Endothelial cell (in vitro differentiated cells): ENCODE measurements around the gene ARPC5L. TPM values are rescaled to one million over a fixed set of nuclear protein-coding genes. Genes with fewer than 3 reads are reported as not detected.

ENCODE experiments used
- DNase-seq: peaks from one replicate; pipeline ENCODE4 v3.0.0; 2021; ENCODE audit warnings: low spot score
- H3K27ac Mint-ChIP-seq: one replicate; pipeline ENCODE4 v1.8.0; 2021; ENCODE audit warnings: mixed read lengths, inconsistent platforms; ENCODE audit not compliant: unreplicated experiment
- H3K27me3 Mint-ChIP-seq: one replicate; pipeline ENCODE4 v1.8.0; 2021; ENCODE audit warnings: mild to moderate bottlenecking, moderate library complexity, mixed read lengths, inconsistent platforms; ENCODE audit not compliant: unreplicated experiment
- H3K36me3 Mint-ChIP-seq: one replicate; pipeline ENCODE4 v1.8.0; 2021; ENCODE audit warnings: mild to moderate bottlenecking, low read depth, mixed read lengths, inconsistent platforms; ENCODE audit not compliant: unreplicated experiment
- H3K4me1 Mint-ChIP-seq: one replicate; pipeline ENCODE4 v1.8.0; 2021; ENCODE audit warnings: mild to moderate bottlenecking, mixed read lengths, inconsistent platforms; ENCODE audit not compliant: unreplicated experiment
- H3K4me3 Mint-ChIP-seq: one replicate; pipeline ENCODE4 v1.8.0; 2021; ENCODE audit warnings: mild to moderate bottlenecking, mixed read lengths, inconsistent platforms; ENCODE audit not compliant: unreplicated experiment
- H3K9me3 Mint-ChIP-seq: one replicate; pipeline ENCODE4 v1.8.0; 2021; ENCODE audit warnings: mixed read lengths, inconsistent platforms; ENCODE audit not compliant: unreplicated experiment
- CTCF ChIP-seq: fragments of 200-600 bp; sonication (generic); IDR thresholded peaks from one replicate; pipeline ENCODE4 v1.5.0; 2021; ENCODE audit warnings: antibody characterized with exemption; ENCODE audit not compliant: unreplicated experiment
- total RNA-seq: library from RNA; stranded (reverse); fragmentation: NEBNext Ultra II Directional; extraction: Animal tissue kit (Norgen Biotek cat#: 25700); gene quantifications from one replicate; pipeline ENCODE4 v1.2.1, GENCODE V29; 2021; ENCODE audit not compliant: unreplicated experiment

The ARPC5L gene
- total RNA-seq, 1 donor from 2014 or later: 67.0 TPM

DNA sequence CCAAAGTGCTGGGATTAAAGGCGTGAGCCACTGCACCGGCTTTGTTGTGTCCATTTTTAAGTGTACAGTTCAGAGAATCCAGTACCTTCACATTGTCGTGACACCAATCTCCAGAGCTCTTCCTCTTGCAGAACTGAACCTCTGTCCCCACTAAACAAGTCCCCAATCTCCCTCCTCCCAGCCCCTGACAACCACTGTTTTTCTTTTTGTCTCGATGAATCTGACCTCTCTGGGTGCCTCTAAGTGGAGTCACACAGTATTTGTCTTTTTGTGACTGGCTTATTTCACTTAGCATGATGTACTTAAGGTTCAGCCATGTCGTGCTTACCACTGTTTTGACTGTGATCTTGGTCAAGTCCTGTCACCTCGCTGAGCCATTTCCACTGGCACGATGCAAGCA is 7.1 kb upstream of the ARPC5L start:
- Mint-ChIP-seq H3K9me3 (no peaks in the 10 kb centered on the region), H3K4me3 (no peak overlapping the region), H3K36me3 (peaks cover 6% of the 10 kb centered on the region), H3K27ac (no peak overlapping the region), H3K4me1 (peaks cover 2% of the 10 kb centered on the region), H3K27me3 (peaks cover 8% of the 10 kb centered on the region)
- DNase-seq: no peak
- TF ChIP-seq CTCF: no peak

- Mint-ChIP-seq H3K27ac (no peak overlapping the region), H3K36me3 (peaks cover 10% of the 10 kb centered on the region), H3K4me3 (no peak overlapping the region), H3K4me1 (peaks cover 9% of the 10 kb centered on the region), H3K27me3 (peaks cover 8% of the 10 kb centered on the region), H3K9me3 (no peaks in the 10 kb centered on the region)
- no peak for TF ChIP-seq CTCF
- DNase-seq: no peak
Observed at GRCh38 chr9:124855566-124855943, 6.4 kb upstream of the ARPC5L start.

DNA sequence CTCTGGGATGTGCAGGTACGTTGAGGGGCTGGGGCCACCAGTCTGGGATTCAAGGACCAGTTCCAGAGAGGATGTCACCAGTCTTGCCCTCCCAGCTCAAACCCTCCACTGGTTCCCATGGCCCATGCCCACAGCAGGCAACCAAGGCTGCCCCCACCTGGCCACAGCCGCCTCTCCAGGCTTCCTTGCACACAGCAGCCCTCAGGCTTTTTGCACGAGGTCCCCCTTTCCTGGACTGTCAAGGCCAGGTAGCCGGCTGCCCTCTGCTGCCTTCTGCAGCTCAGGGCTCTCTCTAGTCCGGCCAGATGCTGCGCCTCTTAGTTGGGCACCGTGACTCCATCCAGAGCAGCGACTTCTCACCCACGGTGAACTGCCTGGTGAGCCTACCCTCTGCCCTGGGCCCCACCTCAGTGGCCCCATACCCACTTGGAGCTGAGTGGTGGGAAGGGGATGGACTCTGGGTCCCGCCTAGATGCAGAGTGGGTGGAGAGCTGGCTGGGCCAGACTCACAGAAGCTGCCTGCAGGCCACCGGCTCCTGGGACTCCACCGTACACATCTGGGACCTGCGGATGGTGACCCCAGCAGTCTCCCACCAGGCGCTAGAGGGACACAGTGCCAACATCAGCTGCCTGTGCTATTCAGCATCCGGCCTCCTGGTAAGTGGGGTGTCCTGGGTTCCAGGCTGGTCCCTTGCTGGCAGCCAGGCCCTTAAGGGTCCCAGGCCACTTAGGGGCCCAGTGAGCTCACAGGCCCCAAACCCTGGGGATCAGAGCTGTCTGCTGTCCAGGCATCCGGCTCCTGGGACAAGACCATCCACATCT is 5.8 kb upstream of the ARPC5L start:
- Mint-ChIP-seq H3K4me3 (no peak overlapping the region), H3K27me3 (peaks cover 8% of the 10 kb centered on the region), H3K4me1 (peaks cover 10% of the 10 kb centered on the region), H3K27ac (no peak overlapping the region), H3K36me3 (peaks cover 10% of the 10 kb centered on the region), H3K9me3 (no peaks in the 10 kb centered on the region)
- DNase-seq: peak; percentile 60
- peak; percentile 13 for TF ChIP-seq CTCF

GRCh38 chr9:124857533-124858162 is 4.3 kb upstream of the ARPC5L start:
- H3K4me3 Mint-ChIP-seq: peak overlapping the region; percentile 62
- no peak overlapping the region for H3K27ac Mint-ChIP-seq
- DNase-seq: no peak
- no peak for TF ChIP-seq CTCF
- H3K27me3 Mint-ChIP-seq: peaks cover 7% of the 10 kb centered on the region
- peaks cover 10% of the 10 kb centered on the region for H3K36me3 Mint-ChIP-seq
- peaks cover 10% of the 10 kb centered on the region for H3K4me1 Mint-ChIP-seq
- H3K9me3 Mint-ChIP-seq: no peaks in the 10 kb centered on the region

GRCh38 chr9:124858330-124859046 is 3.4 kb upstream of the ARPC5L start:
- Mint-ChIP-seq H3K4me1 (peaks cover 10% of the 10 kb centered on the region), H3K36me3 (peaks cover 10% of the 10 kb centered on the region), H3K27ac (no peak overlapping the region), H3K27me3 (peaks cover 7% of the 10 kb centered on the region), H3K9me3 (no peaks in the 10 kb centered on the region), H3K4me3 (no peak overlapping the region)
- DNase-seq: no peak
- no peak for TF ChIP-seq CTCF
